Activated gamma-delta T cell (primary cell): ENCODE results near the gene ERC1.
"Not testable (repeated sequence)": the region's sequence is repeated elsewhere in the genome, so short reads cannot be mapped to it uniquely, and the experiment has no call there.

Experiments used
- DNase-seq: peaks from one replicate; lab custom pipeline; 2025; lab: John Stamatoyannopoulos, UW

Gene ERC1

GRCh38 chr12:1022032-1022970 is 31.3 kb downstream of the ERC1 start:
- DNase-seq: no peak

- DNase-seq: no peak
These were observed 39.8 kb downstream of the ERC1 start for GRCh38 chr12:1030779-1031178.

- DNase-seq: no peak
These were observed 43.2 kb downstream of the ERC1 start for GRCh38 chr12:1034243-1034642.

- no peak for DNase-seq
These were observed 43.9 kb downstream of the ERC1 start for GRCh38 chr12:1034751-1035457.

- no peak for DNase-seq
These were observed 50.5 kb downstream of the ERC1 start for GRCh38 chr12:1041478-1041877.

- no peak for DNase-seq
These were observed 53.2 kb downstream of the ERC1 start for GRCh38 chr12:1044199-1044598.

- DNase-seq: no peak
These were observed 53.7 kb downstream of the ERC1 start for GRCh38 chr12:1044696-1045095.

GRCh38 chr12:1046727-1047126 is 55.7 kb downstream of the ERC1 start:
- no peak for DNase-seq

- DNase-seq: no peak
These were observed 57.1 kb downstream of the ERC1 start for GRCh38 chr12:1047898-1048660.

GRCh38 chr12:1050059-1050707 is 59.2 kb downstream of the ERC1 start:
- DNase-seq: no peak

GRCh38 chr12:1051672-1052071 is 60.6 kb downstream of the ERC1 start:
- DNase-seq: not testable (repeated sequence)

GRCh38 chr12:1053690-1054089 is 62.7 kb downstream of the ERC1 start:
- no peak for DNase-seq

- no peak for DNase-seq
These were observed 63.3 kb downstream of the ERC1 start for GRCh38 chr12:1054117-1054870.

GRCh38 chr12:1056390-1056789 is 65.4 kb downstream of the ERC1 start:
- DNase-seq: no peak

GRCh38 chr12:1058423-1058822 is 67.4 kb downstream of the ERC1 start:
- DNase-seq: no peak

GRCh38 chr12:1059162-1059561 is 68.1 kb downstream of the ERC1 start:
- no peak for DNase-seq

- DNase-seq: no peak
These were observed 72.8 kb downstream of the ERC1 start for GRCh38 chr12:1063852-1064251.

GRCh38 chr12:1064317-1064716 is 73.3 kb downstream of the ERC1 start:
- DNase-seq: no peak

GRCh38 chr12:1065629-1066028 is 74.6 kb downstream of the ERC1 start:
- no peak for DNase-seq

- DNase-seq: no peak
These were observed 78.8 kb downstream of the ERC1 start for GRCh38 chr12:1069846-1070245.

- no peak for DNase-seq
These were observed 80.2 kb downstream of the ERC1 start for GRCh38 chr12:1071182-1071581.
